Middle frontal gyrus (tissue), 1 donor: ENCODE measurements around the gene MS4A4A.

Experiments used
- DNase-seq: peaks from one replicate; pipeline ENCODE4 v3.0.0-alpha.2; 2015; ENCODE audit warnings: low spot score; ENCODE audit errors: extremely low spot score

Gene MS4A4A

DNA sequence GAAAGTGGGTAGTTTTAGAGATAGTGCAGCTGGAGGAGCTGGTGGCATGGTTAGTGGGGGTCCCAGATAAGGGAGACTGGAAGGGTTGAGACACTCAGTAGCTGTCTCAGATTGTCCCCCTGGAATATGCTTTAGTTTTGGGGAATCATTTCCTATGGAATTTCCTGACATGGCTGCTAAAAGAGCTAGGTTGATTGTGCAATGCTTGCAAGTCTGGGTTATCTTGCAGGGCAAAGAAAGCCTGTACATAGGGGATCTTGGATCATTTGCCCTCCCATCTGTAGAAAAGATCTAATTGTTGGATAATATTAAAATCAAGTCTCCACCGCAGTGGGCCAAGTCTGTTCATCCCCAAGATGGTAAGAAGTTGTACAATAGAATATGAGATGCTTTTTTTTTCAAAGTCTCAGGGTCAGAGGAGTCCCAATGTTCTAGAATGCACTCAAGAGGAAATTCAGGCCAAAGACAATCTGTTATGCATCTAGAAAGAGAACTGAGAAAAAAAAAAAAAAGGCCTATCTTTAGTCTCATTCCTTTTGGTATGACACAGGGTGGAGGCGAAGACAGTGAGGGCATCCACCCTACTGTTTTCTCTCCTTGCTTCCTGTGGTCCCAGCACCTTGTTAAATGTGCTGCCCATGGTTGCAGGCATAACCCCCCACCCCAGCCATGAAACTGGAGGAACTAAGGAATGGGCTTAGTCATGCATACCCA lies 66.8 kb downstream of the MS4A4A start:
- no peak for DNase-seq

- DNase-seq, result no peak
Observed at GRCh38 chr11:60348116-60348515, 67.7 kb downstream of the MS4A4A start.

- DNase-seq, result no peak
Observed at GRCh38 chr11:60349990-60350389, 69.5 kb downstream of the MS4A4A start.

- no peak for DNase-seq
Observed at GRCh38 chr11:60357771-60358170, 77.3 kb downstream of the MS4A4A start.
